OCI-LY7 (cell line): Measurements from ENCODE around the gene TPRG1.

Experiments used
- EZH2phosphoT487 ChIP-seq: fragments of 200-600 bp; sonication (generic); IDR thresholded peaks from 2 replicates; pipeline ENCODE4 v1.6.1; 2018; ENCODE audit warnings: low read depth, borderline replicate concordance, mild to moderate bottlenecking, mixed run types, antibody characterized with exemption, low read length, moderate library complexity, mixed read lengths
- TF ChIP-seq, protein P1 (sequence below): fragments of 200-600 bp; sonication (generic); conservative IDR thresholded peaks from 2 replicates; pipeline ENCODE4 v1.5.1; 2014; ENCODE audit warnings: mild to moderate bottlenecking, antibody characterized with exemption, low read length, moderate library complexity, mixed read lengths

DNA sequence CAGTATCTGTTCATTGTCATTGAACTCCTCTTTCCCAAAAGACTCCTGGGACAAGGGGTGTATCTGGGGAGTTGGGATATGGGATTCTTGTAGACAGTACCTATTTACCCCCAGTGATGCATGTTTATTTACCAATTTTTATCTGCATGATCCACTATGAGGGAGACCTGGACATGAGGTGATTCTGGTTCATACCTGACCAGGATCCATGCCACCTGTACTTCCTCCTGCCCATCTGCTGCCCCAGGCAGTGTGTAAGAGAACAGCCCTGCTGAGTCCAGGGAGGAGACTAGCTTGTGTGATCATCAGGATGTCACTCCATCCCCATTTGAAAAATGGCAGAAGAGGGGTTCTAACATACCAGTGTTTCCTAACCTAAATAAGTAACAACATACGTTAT lies 3.1 kb upstream of the TPRG1 start:
- TF ChIP-seq, protein P1, sequence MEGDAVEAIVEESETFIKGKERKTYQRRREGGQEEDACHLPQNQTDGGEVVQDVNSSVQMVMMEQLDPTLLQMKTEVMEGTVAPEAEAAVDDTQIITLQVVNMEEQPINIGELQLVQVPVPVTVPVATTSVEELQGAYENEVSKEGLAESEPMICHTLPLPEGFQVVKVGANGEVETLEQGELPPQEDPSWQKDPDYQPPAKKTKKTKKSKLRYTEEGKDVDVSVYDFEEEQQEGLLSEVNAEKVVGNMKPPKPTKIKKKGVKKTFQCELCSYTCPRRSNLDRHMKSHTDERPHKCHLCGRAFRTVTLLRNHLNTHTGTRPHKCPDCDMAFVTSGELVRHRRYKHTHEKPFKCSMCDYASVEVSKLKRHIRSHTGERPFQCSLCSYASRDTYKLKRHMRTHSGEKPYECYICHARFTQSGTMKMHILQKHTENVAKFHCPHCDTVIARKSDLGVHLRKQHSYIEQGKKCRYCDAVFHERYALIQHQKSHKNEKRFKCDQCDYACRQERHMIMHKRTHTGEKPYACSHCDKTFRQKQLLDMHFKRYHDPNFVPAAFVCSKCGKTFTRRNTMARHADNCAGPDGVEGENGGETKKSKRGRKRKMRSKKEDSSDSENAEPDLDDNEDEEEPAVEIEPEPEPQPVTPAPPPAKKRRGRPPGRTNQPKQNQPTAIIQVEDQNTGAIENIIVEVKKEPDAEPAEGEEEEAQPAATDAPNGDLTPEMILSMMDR = no peak
- no peak for TF ChIP-seq EZH2phosphoT487
